Activated CD4-positive, alpha-beta T cell treated with anti-CD3 and anti-CD28 coated beads, Interleukin-2, amount 50 U/mL, for 4 hours (primary cell): ENCODE measurements around the gene MZB1.
"Not testable (repeated sequence)": the region's sequence is repeated elsewhere in the genome, so short reads cannot be mapped to it uniquely, and the experiment has no call there.

ENCODE experiments used
- DNase-seq, 2 experiments: peaks; one replicate each; pipeline ENCODE4 v3.0.0-alpha.2; 2020

MZB1 gene

DNA sequence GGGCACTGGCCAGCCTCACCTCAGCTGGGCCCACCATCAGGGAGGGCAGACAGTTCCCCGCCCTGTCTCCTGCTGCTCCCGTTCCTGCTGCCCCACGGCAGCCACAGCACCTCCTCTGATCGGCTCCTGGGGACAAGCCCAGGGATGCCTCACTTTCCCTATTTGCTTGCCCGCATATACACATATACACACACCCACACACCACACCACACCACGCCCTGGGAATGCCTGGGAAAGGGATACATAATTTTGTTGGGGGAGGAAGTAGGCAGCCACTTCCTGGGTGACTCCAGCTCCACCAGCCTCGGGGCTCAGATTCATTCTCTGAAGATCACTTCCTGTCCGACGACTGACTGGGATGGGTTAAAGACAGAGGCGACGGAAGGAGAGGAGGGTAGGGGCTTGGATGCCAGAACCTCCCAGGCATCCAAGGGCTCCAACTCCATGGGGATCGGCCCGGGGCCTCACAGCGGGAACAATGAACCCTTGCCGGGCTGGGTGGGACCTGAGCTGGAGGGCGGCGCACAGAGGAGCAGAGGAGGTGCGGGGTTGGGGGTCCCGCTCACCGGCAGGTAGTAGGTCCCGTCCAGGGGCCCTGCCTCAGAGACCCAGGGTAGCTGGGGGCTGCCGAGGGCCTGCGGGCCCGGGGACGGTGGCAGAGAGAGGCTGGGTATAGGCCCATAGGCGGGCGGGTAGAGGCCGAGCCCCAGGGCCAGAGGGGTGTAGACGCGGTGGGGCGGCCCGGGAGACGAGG lies 2.0 kb upstream of the MZB1 start:
- DNase-seq: no peak

DNA sequence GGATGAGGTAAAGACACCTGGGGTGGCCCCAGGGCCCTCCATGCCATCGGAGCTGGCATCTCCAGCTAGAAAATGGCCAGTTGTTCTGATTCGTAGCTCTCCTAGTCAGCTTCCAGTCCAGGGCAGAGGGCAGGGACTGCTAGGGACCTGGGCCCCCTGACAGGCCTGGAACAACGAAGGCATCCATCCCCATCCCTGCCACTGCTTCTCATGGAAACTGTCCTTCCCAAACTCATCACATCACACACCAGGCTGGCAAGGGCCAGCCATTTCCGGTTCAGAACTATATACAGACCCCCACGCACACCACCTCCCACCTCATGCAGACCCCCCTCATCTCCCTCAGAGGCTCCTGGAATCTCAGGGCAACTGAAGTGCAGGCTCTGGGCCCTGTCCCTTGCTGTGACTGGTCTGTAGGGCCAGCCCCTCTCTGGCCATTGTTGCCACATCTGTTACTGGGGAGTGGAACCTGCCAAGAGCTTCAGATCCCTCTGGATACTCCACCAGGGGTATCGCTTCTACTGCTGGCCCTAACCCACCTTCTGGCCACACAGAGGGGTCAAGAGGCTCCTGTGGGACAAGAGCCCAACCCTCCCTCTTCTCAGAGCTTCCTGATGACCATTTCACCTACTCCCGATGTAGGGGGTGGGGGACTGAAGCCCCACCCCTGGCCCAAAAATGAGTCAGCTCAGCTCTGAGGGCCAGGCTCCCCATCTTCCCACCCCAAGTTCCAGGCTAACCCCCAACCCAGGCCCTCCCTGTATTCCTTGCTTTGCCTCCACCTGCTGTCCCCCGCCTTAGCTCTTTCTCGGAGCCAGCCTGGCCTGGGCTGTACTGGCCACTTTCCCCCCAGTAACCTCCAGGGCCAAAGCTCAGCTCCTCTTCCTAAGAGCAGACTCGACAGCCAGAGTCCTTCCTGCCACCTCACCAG lies 1.2 kb upstream of the MZB1 start:
- no peak for DNase-seq

DNA sequence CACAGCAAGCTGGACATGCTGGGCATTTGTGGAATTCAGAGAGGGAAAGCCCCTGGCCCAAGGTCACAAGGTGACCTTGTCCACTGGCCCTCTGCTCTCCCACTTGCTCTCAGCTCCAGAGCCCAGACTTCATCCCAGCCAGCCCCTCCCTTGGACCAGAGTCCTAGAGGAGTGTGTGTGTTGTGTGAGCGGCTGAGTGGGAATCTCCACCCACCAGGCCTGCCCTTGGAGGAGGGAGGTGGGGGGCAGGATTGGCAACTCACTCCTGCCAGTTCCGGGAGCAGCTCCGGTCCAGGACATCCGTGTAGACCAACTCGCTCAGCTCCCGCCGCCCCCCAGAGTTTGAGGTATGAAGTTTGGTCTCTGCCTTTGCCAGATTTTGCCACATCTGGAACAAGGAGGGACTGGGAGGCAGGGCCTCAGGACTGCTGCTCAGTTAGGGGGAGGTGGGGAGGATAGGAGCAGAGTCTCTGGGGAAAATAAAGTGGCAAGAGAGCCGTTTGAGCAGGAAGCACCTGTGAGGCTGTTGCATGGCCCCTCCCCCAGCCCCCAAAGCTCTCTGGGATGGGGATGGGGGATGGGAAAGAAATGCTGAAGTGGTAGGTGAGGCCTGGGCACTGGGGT lies 1.4 kb downstream of the MZB1 start:
- DNase-seq: no peak

GRCh38 chr5:139387611-139388197 lies 2.0 kb downstream of the MZB1 start:
- no peak for DNase-seq

- DNase-seq: not testable (repeated sequence)
These were observed 2.8 kb downstream of the MZB1 start for GRCh38 chr5:139386956-139387355.

- no peak for DNase-seq
These were observed 3.7 kb downstream of the MZB1 start for GRCh38 chr5:139386050-139386438.

DNA sequence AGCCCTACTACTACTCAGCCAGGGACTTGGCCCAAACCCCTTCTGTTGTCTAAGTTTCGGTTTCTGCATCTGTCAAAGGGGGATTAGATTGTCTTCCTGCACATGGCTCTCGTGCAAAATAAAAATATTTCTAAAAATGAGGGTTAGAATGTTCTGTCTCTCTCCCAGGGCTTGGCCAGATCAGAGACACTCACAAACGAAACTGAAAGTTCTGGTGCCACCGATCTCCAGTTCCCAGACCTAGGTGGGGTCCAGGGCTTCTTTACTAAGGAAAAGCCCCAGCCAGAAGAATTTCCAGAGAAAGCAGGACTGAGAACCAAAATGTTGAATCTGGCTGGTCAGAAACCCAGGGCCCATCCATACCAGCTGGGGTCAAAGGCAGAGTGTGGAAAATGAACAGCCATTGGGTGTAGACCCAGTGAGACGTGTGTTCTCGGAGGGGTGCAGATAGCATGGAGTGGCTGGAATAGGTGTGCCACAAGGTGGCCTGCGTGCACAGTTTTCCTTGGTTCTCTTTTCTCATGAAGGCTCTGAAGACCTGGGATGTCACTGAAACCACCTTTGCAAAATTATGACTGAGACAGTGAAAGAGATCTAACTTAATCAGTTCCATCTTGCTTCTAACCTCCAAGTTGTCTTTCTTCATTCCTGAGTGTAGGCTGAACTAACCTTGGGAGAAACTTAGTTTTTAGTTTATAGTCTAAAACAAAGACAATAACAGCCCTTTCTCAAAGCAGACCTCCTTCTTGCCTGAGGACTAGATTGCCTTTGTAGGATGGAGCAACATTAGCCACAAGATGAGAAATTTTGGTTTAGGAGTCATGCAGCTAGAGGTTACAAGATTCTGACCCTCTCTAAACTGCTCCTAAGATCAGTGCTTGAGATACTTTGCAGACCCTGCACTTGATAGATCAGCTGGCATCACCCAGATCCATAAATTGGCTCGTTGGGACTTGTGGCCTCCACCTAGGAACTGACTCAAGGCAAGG lies 4.4 kb downstream of the MZB1 start:
- DNase-seq: no peak

GRCh38 chr5:139384591-139385051 lies 5.1 kb downstream of the MZB1 start:
- no peak for DNase-seq

DNA sequence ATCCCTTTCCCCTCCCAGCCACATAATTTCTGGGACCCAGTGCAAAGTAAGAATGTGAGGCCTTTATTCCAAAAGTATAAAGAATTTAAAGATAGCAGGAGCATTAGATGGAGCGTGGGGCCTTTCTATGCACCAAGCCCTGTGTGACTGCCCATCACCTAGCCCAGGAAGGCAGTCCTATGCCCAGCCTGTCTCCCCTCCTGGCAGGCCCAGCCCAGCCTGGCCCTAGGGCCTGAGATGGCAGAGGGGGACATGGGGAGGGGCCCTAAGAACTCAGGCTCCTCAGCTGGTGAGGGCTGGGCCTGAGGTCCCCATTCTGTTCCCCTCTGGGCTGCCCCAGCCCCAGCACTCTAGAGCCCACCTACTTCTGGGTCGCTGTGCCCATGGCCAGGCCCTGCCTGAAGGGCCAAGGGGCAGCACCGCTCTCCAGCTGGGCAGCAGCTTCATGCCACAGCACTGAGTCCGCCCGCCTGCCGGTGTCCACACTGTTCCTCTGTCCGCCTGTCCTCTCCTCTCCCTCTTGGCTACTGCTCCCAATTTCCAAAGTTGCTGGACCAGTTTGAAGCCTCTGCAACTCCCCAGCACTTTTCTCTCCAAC lies 5.6 kb downstream of the MZB1 start:
- no peak for DNase-seq

- DNase-seq: no peak
These were observed 6.3 kb downstream of the MZB1 start, which contains the start of gene SLC23A1 for GRCh38 chr5:139383275-139383992. TSS of gene SLC23A1 (minus strand) at chr5:139383297. CDS start at chr5:139383253, 44 bp downstream.

DNA sequence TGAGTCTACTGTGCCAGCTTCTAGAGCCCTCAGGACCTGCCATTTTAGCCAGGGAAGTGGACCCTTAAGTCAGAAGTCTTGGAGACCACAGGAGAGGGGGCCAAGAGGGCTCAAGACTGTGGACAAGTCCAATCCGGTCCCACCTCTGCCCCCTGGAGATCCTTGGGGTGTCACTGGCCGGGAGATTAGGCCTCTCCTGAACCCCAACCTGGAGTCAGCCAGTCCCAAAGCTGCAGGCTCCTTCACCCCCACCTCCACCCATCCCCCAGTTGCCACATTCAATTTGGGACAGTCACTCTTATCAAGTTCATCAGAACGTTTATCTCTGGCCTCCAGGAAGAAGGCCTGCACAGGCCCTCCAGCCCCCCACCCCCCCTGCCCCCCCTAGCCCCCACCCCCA lies 6.9 kb downstream of the MZB1 start:
- no peak for DNase-seq

- no peak for DNase-seq
These were observed 7.6 kb downstream of the MZB1 start for GRCh38 chr5:139381837-139382761.

GRCh38 chr5:139379626-139380449 lies 9.9 kb downstream of the MZB1 start:
- DNase-seq: no peak

- no peak for DNase-seq
These were observed 10.8 kb downstream of the MZB1 start for GRCh38 chr5:139378941-139379361.

DNA sequence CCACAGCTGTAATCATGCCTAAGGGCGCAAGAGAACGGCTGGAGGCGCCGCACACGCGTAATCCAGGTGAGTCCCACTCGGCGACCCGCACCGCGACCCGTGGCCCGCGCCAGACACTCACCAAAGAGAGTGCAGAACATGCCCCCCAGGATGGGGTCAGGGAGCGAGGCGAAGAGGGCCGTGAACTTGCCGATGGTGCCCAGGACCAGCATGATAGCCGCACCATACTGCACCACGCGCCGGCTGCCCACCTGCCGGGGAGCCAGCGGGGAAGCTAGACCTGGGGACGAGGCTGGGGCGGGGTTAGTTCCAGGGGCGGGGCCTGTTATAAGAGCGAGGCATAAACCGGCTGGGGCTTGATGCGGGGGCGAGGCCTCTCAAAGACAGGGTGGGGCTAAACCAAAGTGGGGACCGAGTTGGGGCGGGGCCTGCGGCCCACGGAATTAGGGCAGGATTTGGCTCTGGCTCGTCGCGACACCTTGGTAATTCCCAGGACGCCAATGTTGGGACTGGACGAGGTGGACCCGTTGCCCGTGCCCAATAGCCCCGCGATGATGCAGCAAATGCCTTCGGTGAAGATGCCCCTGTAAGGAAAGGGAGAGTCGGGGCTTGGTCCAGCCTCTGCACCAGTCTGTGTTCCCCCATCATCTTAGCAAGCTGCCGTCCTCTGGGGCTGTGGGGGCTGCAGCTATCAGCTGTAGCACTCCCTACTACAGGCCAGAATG lies 11.4 kb downstream of the MZB1 start:
- DNase-seq: no peak

DNA sequence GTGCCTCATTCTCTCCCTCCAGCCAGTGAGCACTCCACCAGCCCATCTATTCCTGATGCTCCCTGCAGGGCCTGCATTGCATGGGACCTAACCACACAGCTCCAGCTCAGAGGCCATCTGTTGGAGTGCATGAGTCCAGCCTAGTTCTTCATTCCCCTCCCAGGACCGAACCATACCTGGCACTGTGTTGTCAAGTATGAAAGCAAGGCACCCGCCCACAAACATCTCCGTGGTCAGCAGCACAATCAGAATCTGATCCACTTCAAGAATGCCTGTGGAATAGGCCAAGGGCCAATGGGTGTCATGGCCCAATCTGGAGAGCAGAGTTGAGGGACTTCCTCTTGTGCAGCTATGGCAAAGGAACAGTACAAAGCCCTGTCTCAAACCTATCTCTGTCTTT lies 12.5 kb downstream of the MZB1 start:
- DNase-seq: no peak

DNA sequence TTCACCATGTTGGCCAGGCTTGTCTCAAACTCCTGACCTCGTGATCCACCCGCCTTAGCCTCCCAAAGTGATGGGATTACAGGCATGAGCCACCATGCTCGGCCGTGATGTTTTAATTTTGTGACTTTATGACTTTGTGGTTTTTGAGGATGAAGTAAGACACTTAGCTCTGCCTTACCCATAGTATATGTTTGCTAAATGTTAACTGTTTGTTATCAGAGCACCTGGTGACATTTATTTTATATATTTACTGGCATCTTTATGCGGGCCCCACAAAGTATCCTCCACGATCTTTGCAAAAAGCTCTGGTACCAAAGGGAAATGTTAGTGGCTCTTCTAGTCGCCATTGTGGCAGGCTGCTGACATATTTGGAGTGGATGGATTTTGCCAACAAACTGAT lies 13.3 kb downstream of the MZB1 start:
- DNase-seq: no peak

GRCh38 chr5:139374909-139375308 lies 14.8 kb downstream of the MZB1 start:
- no peak for DNase-seq
